CD4-positive, alpha-beta T cell treated with Interleukin-21 for 1 hour (primary cell): ENCODE data around the gene DAND5.
"Not testable (repeated sequence)": the region's sequence is repeated elsewhere in the genome, so short reads cannot be mapped to it uniquely, and the experiment has no call there.

Source experiments
- DNase-seq: peaks from one replicate; pipeline ENCODE4 v3.0.0-alpha.2; 2020

The DAND5 gene

DNA sequence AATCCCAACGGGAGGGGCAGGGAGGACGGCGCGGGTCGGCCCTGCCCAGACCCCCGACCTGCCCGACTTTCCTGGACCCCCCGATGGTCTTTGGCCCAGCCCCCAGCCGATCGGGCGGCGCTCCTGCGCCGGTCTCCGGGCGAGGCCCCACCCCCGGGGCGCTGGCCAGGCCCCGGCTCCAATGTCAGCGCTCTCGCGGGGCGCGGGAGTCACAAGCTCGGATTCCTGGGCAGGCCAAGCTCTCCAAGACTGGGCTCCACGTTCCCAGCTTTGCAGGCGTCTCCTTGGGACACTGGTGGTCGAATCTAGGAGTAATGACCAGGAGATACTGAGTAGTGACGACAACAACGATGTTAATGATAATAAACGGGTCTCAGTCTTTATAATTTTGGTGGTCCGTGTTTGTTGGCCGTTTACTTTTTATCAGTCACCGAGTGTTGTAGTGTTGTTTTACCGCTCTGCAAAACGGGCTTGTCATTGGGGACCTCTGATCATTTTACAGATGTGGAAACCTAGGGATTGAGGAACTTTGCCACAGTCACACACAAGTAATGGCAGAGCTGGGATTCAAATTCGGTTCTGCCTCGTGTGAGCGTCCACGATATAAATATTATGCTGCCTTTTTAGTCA lies 23.2 kb upstream of the DAND5 start:
- peak; percentile 47 for DNase-seq

DNA sequence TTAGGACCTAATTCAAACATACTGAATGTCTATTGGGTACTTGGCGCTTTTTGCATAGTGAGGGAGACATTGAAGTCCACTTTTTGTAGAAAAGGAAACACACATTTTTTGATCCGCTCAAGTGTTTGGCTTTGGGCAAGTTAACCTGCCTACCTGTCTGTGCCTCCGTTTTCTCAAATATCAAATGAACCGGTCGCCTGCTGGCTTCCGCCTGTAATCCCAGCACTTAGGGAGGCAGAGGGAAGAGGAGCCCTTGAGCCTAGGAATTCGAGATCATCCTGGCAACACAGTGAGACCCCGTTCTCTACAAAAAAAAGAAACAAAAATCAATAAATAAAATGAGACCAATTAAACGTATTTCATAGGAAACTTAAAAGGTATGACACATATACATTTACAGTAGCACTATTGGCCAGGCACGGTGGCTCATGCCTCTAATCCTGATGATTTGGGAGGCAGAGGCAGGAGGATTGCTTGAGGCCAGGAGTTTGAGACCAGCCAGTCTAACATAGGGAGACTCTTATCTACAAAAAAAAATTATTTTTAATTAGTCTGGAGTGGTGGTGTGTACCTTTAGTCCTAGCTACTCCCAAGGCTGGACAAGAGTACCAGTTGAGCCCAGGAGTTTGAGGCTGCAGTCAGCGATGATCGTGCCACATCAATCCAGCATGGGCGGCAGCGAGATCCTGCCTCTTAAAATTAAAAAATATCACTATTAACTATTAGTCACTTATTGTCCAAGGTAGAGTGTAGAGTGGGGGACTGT lies 22.5 kb upstream of the DAND5 start:
- DNase-seq: no peak

DNA sequence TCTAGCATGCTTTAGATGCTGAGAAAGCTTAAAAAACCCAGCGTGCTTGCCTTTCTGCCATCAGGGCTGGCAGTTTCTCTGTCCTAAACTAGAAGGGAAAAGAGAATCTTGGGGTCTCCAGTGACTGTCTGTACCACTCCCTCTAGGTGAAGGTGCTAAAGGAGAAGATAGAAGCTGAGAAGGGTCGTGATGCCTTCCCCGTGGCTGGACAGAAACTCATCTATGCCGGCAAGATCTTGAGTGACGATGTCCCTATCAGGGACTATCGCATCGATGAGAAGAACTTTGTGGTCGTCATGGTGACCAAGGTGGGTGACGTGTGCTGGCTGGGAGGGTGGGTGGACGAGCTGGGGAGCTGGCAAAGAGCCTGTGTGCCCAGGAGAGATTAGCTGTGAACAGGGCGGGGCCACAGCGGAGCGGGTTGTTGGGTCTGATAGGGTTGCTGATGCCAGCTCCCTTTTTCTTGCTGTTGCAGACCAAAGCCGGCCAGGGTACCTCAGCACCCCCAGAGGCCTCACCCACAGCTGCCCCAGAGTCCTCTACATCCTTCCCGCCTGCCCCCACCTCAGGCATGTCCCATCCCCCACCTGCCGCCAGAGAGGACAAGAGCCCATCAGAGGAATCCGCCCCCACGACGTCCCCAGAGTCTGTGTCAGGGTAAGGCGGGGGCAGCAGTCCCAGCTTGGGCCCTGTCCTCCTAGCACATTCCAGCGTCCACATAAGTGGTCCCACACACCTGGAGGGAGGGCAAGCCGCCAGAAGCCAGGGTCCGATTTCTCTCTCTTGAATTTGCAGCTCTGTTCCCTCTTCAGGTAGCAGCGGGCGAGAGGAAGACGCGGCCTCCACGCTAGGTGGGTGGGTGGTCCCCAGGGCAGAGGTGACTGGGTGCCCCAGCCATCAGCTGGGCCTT lies 21.4 kb upstream of the DAND5 start:
- DNase-seq: no peak

DNA sequence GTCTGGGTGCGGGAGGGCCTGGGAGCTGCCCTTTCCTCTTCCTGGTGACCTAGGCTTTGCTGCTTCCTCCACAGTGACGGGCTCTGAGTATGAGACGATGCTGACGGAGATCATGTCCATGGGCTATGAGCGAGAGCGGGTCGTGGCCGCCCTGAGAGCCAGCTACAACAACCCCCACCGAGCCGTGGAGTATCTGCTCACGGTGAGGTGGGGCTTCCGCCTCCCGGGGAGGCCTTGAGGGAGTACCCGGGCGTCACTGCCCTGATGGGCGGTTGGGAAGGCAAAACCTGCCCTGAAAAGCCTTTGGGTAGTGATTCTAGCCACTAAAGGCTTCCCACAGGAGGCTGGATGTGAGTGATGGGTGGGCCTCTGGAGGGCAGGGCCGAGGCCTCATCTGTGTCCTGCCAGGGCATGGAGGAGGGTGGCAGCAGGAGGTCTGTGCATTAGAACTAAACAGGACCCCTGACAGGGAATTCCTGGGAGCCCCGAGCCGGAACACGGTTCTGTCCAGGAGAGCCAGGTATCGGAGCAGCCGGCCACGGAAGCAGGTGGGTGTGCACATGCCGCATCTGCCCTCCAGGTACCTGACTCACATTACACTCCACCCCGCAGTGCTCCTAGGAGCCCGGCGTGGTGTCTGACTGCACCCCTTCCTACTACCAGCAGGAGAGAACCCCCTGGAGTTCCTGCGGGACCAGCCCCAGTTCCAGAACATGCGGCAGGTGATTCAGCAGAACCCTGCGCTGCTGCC lies 20.6 kb upstream of the DAND5 start:
- DNase-seq: no peak

DNA sequence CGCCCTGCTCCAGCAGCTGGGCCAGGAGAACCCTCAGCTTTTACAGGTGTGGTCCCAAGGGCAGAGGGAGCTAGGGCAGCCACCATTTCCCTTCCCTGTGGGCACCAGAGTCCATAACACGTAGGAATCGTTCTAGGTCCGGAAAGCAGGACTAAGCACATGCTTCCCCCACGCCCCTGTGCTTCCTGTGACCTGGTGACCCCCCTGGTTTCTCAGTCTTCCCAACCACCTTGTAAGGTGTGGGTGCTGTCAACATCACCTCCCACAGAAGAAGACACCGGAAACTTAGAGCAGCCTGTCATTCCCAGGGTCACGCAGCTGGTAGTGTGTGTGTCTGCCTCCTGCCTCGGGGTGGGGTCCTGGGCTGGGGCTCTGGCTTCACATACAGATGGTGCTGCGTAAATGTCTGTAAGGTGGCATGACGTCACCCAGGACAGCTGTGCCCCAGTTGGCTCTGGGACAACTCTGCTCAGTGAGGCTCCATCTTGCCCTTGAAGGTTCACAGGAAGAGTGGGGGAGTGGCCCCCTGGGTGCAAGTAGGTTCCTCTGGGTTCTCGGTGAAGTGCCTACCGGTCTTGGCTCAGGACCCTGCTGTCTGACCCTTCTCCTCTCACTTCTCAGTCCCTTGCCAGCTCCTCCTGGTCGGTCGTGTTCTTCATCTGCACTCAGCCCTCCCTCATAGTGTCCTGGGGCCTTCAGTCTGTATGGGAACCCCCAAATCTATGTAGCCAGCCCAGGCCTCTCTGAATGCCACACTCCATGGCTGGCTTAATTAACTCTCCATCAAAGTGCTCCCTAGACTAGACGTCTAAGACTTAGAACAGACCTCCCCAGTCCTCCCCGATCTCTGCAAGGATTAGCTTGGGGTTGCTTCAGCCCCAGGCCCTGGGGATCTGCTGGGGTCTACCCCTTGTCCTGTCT lies 19.8 kb upstream of the DAND5 start:
- no peak for DNase-seq

DNA sequence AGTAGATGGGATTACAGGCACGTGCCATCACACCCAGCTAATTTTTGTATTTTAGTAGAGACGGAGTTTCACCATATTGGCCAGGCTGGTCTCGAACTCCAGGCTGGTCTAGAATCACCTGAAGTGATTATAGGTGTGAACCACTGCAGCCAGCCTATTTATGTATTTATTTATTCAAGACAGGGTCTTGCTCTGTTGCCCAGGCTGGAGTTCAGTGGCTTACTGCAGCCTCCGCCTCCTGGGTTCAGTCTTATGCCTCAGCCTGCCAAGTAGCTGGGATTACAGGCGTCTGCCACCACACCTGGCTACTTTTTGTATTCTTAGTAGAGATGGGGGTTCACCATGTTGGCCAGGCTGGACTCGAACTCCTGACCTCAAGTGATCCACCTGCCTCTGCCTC lies 17.3 kb upstream of the DAND5 start:
- DNase-seq: not testable (repeated sequence)

DNA sequence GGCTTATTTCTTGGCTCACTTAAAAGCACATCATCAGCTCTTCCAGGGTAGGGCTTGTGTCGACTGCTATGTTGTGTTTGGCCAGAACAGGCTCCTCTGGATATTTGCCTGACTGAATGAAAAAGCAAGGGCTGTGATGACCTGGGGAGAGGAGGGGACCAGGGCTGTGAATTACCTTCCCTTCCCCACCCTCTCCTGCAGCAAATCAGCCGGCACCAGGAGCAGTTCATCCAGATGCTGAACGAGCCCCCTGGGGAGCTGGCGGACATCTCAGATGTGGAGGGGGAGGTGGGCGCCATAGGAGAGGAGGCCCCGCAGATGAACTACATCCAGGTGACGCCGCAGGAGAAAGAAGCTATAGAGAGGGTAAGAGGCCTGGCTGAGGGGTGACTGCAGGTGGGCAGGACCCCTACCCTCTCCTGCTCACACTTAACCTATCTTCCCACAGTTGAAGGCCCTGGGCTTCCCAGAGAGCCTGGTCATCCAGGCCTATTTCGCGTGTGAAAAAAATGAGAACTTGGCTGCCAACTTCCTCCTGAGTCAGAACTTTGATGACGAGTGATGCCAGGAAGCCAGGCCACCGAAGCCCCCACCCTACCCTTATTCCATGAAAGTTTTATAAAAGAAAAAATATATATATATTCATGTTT lies 16.8 kb upstream of the DAND5 start:
- DNase-seq: no peak

DNA sequence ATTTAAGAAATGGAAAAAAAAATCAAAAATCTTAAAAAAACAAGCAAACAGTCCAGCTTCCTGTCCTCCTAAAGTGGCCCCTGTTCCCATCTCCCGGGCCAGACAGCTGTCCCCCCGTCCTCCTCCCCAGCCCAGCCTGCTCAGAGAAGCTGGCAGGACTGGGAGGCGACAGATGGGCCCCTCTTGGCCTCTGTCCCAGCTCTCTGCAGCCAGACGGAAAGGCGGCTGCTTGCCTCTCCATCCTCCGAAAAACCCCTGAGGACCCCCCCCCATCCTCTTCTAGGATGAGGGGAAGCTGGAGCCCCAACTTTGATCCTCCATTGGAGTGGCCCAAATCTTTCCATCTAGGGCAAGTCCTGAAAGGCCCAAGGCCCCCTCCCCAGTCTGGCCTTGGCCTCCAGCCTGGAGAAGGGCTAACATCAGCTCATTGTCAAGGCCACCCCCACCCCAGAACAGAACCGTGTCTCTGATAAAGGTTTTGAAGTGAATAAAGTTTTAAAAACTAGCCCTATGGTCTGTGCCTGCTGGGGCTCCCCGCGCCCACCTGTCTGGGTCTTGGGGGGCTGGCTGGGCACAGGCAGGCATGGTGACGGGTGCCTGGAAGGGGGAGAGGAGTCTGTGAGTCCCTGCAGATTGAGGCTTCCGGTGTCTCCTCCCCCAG lies 16.1 kb upstream of the DAND5 start:
- no peak for DNase-seq

DNA sequence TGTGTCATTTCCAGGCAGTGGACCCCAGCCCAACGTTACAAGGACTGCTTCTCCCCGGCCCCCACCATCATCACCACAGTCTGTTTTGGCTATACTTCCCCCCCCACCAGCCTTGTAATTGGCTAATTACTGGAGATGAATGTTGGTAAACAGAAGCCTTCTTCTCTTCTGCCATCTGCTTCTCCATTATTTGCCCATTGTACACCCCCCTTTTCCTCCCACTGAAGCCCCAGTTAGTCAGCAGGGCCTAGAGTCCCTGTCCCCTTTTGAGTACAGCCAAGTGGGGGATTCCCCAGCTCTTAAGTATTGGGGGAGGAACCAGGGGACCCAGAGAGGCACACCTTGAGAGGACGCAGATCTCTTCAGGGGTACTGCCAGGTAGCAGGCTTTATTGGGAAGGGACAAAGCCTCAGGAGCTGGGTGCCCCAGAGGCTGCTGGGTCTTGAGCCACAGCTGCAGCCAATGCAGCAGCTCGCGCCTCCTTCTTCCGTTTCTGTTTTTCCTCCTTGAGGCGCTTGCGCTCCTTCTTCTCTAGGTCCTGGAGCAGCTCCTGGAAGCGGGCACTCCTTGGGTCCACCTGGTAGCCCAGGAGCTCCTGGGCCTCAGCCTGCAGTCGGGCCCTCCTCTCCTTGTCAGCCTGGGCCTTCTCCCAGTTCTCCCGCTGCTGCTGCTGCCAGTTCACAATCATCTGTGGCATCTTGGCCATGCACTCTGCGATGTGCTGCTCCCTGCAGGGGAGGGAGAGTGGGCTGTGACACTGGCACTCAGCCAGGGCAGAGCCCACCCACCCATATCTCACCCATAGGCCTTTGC lies 15.4 kb upstream of the DAND5 start:
- DNase-seq: no peak

DNA sequence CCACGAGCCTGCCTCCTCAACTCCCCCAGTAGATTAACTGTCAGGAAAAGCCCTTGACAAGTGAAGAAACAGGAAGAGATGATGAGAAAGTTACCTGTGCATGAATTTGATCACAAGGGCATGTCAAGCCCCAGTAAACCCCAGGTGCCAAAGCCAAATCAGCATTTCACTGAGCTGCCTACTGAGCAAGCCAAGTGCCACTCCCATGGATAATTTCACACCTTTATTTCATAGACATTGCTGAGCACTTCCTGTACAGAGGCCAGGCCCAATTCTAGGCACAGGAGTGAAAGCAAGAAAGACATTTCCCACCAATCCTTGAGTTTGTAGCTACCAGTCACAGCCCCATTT lies 14.8 kb upstream of the DAND5 start:
- DNase-seq: no peak

DNA sequence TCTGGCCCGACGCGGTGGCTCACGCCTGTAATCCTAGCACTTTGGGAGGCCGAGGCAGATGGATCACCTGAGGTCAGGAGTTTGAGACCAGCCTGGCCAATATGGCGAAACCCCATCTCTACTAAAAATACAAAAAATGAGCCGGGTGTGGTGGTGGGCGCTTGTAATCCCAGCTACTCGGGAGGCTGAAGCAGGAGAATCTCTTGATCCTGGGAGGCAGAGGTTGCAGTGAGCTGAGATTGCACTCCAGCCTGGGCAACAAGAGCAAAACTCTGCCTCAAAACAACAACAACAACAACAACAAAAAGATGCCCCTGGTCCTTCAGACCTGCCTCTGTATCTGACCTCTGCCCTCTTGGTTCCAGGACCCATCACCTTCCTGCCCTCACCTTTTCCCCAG lies 13.8 kb upstream of the DAND5 start:
- DNase-seq: not testable (repeated sequence)

DNA sequence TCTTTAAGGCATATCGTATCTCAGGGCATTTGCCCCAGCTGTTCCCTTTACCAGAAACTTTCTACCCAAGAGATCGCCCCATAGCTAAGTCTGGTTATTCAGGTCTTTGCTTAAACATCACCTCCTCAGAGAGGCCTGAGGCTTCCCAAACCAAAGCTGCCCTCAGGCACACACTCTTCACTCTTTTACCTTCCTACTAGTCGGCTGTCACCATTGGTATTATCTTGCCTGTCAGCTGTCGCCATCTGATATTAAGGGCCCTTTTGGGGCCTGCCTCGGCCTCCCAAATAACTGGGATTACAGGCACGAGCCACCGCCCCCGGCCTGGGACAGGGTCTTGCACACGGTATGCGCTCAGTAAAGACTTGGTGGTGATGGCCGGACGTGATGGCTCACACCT lies 13.4 kb upstream of the DAND5 start:
- DNase-seq: no peak

DNA sequence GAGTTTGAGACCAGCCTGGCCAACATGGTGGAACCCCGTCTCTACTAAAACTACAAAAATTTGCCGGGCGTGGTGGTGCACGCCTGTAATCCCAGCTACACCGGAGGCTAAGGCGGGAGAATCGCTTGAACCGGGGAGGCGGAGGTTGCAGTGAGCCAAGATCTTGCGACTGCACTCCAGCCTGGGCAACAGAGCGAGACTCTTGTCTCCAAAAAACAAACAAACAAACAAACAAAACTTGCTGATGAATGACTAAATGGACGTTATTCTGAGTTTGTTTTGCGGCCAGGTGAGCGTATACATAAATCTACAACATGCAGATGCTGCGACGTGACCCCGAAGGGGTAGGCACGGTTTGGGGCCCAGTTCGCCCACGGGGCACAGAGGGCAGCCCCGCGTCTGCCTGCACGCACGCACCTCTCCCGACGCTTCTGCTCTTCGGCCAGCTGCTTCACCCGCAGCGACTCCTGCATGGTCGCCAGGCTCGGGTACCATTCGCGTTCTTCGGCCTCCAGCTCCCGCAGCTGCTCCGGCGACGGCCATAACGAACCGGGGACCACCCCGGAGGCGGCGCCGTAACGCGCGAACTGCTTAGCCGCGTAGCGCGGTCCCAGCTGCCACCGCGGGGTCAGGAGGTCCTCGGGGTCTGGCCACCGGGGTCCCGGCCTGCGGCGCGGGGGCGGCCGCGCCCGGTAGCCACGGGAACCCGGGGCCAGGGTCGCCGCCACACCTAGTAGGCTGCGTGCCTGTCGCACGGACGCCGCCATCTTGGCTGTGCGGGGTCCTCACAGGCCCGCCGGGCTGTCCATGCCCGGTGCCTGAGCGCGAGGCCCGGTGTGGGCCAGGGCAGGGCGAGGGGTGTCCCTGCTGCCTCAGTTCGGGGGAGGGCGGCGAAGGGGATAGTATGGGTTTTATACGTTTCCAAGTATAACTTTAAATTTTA lies 12.7 kb upstream of the DAND5 start, which contains the start of gene GADD45GIP1:
Gene GADD45GIP1 (minus strand): TSS at position 778 of the 943 bp plus-strand sequence. CDS start 11 bp downstream, at position 767.
- DNase-seq: peak; percentile 84

DNA sequence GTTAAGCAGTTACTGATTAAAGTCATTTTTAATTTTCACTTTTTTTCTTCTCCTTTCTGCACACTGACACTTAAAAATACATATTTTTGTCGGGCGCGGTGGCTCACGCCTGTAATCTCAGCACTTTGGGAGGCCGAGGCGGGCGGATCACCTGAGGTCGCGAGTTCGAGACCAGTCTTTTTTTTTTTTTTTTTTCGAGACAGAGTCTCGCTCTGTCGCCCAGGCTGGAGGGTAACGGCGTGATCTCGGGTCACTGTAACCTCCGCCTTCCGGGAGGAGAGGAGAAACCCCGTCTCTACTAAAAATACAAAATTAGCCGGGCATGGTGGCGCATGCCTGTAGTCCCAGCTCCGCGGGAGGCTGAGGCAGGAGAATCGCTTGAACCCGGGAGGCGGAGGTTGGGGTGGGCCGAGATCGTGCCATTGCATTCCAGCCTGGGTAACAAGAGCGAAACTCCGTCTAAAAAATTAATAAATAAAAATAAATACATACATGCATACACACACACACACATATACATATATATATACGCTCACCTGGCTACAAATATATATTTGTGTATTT lies 11.9 kb upstream of the DAND5 start:
- DNase-seq: not testable (repeated sequence)

DNA sequence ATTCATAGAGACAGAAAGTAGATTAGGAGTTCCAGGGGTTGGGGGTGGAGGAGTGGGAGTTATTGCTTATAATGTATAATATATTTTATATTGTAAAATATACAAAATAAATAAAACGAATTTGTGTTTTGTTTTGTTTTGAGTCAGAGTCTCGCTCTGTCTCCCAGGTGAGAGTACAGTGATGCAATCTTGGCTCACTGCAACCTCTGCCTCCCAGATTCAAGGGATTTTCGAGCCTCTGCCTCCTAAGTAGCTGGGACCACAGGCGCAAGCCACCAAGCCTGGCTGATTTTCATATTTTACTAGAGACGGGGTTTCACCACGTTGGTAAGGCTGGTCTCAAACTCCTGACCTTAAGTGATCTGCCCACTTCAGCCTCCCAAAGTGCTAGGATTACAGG lies 9.9 kb upstream of the DAND5 start:
- DNase-seq: no peak

DNA sequence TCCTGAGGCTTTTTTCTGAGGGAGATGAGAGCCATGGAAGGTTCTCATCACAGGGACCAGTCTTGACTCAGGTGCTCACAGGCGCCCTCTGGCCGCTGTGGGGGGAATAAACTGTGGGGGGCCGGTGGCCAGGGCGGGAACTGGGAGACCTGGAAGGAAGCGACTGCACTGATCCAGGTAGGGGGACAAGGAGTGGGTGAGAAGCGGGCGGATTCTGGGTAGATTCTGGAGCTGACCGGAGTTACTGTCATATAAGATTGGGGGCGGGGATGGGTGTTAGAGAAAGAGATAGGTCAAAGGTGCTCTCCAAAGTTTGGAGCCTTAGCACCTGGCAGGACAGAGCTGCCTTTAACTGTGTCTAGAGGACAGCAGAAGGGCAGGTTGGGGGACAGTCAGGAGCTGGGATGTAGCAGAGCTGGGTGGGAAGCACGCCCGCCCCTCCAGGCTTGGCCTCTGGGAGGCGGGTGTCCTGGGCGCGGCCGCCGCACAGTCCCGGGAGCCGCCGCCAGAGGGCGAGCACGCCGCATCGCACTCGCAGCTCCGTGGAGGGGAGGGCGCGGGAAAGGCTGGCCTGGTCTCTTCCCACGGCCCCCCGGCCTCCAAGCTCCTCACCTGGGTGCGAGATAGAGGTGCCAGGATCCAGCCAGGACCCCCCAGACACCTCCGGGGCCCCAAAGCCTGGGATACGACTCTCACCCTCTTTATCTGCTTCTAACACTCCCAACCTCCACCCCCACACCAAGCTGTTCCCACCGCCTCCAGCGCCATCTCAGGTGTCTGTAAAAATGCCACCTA lies 4.2 kb upstream of the DAND5 start:
- peak; percentile 83 for DNase-seq

DNA sequence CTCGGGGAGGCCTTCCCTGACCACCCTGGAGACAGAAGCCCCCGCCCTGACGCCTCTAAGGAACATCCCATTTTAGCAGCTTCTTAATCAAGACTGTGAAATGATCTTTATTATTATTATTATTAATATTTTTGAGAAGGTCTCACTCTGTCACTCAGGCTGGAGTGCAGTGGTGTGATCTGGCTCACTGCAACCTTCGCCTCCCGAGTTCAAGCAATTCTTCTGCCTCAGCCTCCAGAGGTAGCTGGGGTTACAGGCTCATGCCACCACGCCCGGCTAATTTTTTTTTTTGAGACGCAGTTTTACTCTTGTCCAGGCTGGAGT lies 3.6 kb upstream of the DAND5 start:
- DNase-seq: no peak

DNA sequence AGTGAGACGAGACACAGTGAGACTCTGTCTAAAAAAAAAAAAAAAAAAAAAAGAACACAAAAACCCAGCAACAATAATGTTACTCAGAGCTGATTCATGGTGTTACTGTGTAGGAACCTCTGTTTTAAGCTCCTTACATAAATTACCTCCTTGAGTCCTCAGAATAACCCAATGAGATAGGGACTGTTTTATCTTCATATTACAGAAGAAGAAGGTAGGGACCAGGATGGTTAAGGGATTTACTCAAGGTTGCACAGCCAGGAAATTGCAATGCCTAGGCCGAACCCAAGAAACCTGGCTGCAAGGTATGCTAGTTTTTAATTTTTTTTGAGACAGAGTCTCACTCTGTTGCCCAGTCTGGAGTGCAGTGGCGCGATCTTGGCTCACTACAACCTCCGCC lies 1.5 kb upstream of the DAND5 start:
- DNase-seq: no peak
